Measurements from ENCODE around the gene MAP6D1. TPM values are rescaled to one million over a fixed set of nuclear protein-coding genes. Genes with fewer than 3 reads are reported as not detected.

The MAP6D1 gene
- total and polyA plus RNA-seq, 2 donors (not counting 1 experiment from before 2014, with no cell fraction given), result 0.83 to 2.1 TPM

- no peaks in the 10 kb centered on the region for H4K20me1 ChIP-seq (ENCODE audit: control insufficient read depth, extremely low read depth, insufficient read depth, low read length)
- no peaks in the 10 kb centered on the region for H3K9me3 ChIP-seq (ENCODE audit: control insufficient read depth, insufficient read depth, low read depth, low read length)
- no peak overlapping the region for H3K9ac ChIP-seq (ENCODE audit: insufficient read depth, low read length)
- no peak overlapping the region for H2AFZ ChIP-seq (ENCODE audit: low read length)
- no peak overlapping the region for H3K4me3 ChIP-seq (replicated peaks in 1 of 4; ENCODE audit: control extremely low read depth in 1 of 4, insufficient read depth in 1 of 4, low read depth in 3 of 4, low read length in 4 of 4)
- no peak overlapping the region for H3K4me2 ChIP-seq (ENCODE audit: extremely low read depth, insufficient read depth, low read length)
- peak; percentile 60 to 70 for DNase-seq (ENCODE audit: low read depth in 2 of 2)
- H3K79me2 ChIP-seq (ENCODE audit: control insufficient read depth, insufficient read depth, low read length), result no peaks in the 10 kb centered on the region
- no peak for TF ChIP-seq EZH2 (IDR thresholded peaks at IDR 0.05; ENCODE audit: low read length, missing control alignments)
- TF ChIP-seq CTCF (conservative IDR thresholded peaks at IDR 0.05 in 1 of 2, IDR thresholded peaks at IDR 0.05 in 1 of 2; ENCODE audit: low read depth in 1 of 2, low read length in 2 of 2), result peak; percentile 71 to 85
- no peak overlapping the region for H3K27ac ChIP-seq (ENCODE audit: insufficient read depth, low read length)
- peaks cover 5% of the 10 kb centered on the region for H3K36me3 ChIP-seq (ENCODE audit: control insufficient read depth, insufficient read depth, low read length)
- no peaks in the 10 kb centered on the region for H3K4me1 ChIP-seq (ENCODE audit: control insufficient read depth, extremely low read depth, insufficient read depth, low read length)
- no peaks in the 10 kb centered on the region for H3K27me3 ChIP-seq (ENCODE audit: control insufficient read depth, insufficient read depth, low read length)
Observed at GRCh38 chr3:183766745-183767606, 58.4 kb downstream of the MAP6D1 start.

- Histone ChIP-seq H3K4me2 (ENCODE audit: extremely low read depth, insufficient read depth, low read length) (no peak overlapping the region), H3K9me3 (ENCODE audit: control insufficient read depth, insufficient read depth, low read depth, low read length) (no peaks in the 10 kb centered on the region), H3K79me2 (ENCODE audit: control insufficient read depth, insufficient read depth, low read length) (no peaks in the 10 kb centered on the region), H3K27ac (ENCODE audit: insufficient read depth, low read length) (no peak overlapping the region), H3K4me1 (ENCODE audit: control insufficient read depth, extremely low read depth, insufficient read depth, low read length) (no peaks in the 10 kb centered on the region), H2AFZ (ENCODE audit: low read length) (no peak overlapping the region), H3K27me3 (ENCODE audit: control insufficient read depth, insufficient read depth, low read length) (no peaks in the 10 kb centered on the region), H3K4me3 (replicated peaks in 1 of 4; ENCODE audit: control extremely low read depth in 1 of 4, insufficient read depth in 1 of 4, low read depth in 3 of 4, low read length in 4 of 4) (no peak overlapping the region), H3K9ac (ENCODE audit: insufficient read depth, low read length) (no peak overlapping the region), H3K36me3 (ENCODE audit: control insufficient read depth, insufficient read depth, low read length) (peaks cover 7% of the 10 kb centered on the region), H4K20me1 (ENCODE audit: control insufficient read depth, extremely low read depth, insufficient read depth, low read length) (no peaks in the 10 kb centered on the region)
- DNase-seq (ENCODE audit: low read depth in 2 of 2), result no peak
- TF ChIP-seq EZH2 (IDR thresholded peaks at IDR 0.05; ENCODE audit: low read length, missing control alignments) (no peak), CTCF (conservative IDR thresholded peaks at IDR 0.05 in 1 of 2, IDR thresholded peaks at IDR 0.05 in 1 of 2; ENCODE audit: low read depth in 1 of 2, low read length in 2 of 2) (no peak)
Observed at GRCh38 chr3:183766107-183766506, 59.3 kb downstream of the MAP6D1 start.

Other genes starting within 250 kb of the MAP6D1 start
- 70.7 and 131 TPM in 2 replicates for gene KLHL24, start 190.0 kb downstream of the MAP6D1 start, total RNA-seq
- 12.2 and 20.4 TPM in 2 replicates for gene KLHL24, start 190.0 kb downstream of the MAP6D1 start, polyA plus RNA-seq
- gene YEATS2, start 127.8 kb downstream of the MAP6D1 start, total RNA-seq, result 28.0 and 28.7 TPM in 2 replicates
- gene YEATS2, start 127.8 kb downstream of the MAP6D1 start, polyA plus RNA-seq, result 19.5 and 25.0 TPM in 2 replicates
- 21.1 and 30.2 TPM in 2 replicates for gene PARL, start 59.3 kb upstream of the MAP6D1 start, total RNA-seq
- 55.9 and 59.7 TPM in 2 replicates for gene PARL, start 59.3 kb upstream of the MAP6D1 start, polyA plus RNA-seq
- gene ABCC5, start 192.3 kb upstream of the MAP6D1 start, total RNA-seq, result 17.5 and 18.8 TPM in 2 replicates
- gene ABCC5, start 192.3 kb upstream of the MAP6D1 start, polyA plus RNA-seq, result 10.4 and 13.2 TPM in 2 replicates
- not detected in 2 replicates for gene HTR3D, start 206.2 kb upstream of the MAP6D1 start, total RNA-seq
- not detected in 2 replicates for gene HTR3D, start 206.2 kb upstream of the MAP6D1 start, polyA plus RNA-seq
- not detected in 2 replicates for gene HTR3C, start 227.5 kb upstream of the MAP6D1 start, total RNA-seq
- not detected in 2 replicates for gene HTR3C, start 227.5 kb upstream of the MAP6D1 start, polyA plus RNA-seq

Data from fibroblast of lung (primary cell).